Measurements from ENCODE around the gene ENO4.

ENO4 gene

DNA sequence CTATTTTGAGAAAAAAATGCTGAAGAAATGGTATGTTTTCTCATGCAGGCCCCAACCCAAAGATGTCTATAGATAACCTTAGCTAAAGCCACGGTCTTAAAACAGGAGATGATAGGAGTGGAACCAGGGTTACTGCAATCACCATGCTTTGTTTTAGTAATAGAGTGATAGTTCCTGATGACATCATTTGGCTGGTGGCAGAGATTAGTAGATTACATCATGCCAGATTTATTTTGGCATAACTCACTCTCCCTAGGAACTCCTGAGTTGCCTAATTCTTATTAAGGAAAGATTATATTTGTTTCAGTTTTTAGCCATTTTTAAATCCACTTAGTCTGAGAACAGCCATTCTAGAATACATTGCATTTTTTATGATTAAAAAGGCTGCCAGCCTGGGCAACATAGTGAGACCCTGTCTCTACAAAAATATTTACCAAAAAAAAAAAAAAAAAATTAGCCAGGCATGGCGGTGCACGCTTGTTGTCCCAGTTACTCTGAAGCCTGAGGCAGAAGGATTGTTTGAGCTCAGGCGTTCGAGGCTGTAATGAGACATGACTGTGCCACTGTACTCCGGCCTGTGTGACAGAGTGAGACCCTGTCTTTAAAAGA lies 17.8 kb downstream of the ENO4 start:
- no peak for DNase-seq (ENCODE audit: low read depth in 1 of 2, low spot score in 1 of 2)

DNA sequence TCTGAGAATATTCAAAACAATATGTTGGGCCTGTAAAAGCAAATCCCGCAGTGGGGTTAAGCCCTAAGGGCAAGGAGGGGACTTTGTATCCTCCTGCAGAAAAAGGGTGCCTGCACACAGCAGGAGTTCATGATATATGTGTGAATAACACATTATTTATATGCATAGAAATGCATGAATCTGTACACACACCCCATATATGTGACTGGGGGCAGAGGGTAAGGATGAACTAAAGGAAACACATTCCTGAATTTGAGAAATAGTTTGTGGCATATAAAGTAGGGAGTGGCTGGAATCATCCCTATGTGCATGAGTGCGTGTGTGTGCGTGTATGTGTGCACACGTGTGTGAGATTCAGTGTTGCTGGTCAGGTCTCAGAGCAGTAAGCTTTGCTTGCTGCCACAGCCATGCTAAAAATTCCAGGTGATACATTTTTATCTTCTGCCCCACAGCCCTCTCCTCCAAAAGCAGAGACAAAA lies 18.9 kb downstream of the ENO4 start:
- DNase-seq (ENCODE audit: low read depth in 1 of 2, low spot score in 1 of 2) = no peak

DNA sequence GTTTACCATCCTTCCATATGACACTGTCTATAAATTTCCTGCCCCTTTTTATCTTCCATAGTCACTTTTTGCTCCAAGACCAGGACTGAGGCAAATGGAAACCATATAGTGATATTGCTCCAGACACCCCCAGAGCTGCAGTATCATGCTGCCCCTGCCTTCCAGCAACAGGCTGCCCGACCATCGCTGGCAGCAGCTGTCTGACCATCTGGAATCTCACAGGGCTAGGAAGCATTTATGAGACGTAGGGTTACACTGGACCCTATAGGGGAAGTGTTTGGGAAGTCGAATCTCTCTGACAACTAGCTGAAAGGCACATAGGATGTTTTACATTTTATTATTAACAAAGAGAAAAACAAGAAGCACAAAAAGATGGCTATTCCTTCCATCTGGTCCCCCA lies 19.4 kb downstream of the ENO4 start:
- no peak for DNase-seq (ENCODE audit: low read depth in 1 of 2, low spot score in 1 of 2)

DNA sequence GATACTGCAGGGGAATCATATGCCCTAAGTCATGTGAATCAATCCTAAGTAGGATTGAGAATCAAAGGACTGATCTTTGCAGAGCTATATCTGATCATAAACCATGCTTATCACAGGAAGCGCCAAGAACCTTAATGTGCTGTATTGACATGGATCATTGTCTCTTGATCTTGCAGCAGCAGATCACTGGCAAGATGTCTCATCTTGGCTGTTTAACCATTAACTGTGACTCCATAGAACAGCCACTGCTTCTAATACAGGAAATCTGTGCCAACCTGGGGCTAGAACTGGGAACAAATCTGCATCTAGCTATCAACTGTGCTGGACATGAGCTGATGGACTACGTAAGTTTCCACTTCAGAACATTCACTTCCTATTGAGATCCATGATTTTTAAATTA lies 21.6 kb downstream of the ENO4 start:
- no peak for DNase-seq (ENCODE audit: low read depth in 1 of 2, low spot score in 1 of 2)

DNA sequence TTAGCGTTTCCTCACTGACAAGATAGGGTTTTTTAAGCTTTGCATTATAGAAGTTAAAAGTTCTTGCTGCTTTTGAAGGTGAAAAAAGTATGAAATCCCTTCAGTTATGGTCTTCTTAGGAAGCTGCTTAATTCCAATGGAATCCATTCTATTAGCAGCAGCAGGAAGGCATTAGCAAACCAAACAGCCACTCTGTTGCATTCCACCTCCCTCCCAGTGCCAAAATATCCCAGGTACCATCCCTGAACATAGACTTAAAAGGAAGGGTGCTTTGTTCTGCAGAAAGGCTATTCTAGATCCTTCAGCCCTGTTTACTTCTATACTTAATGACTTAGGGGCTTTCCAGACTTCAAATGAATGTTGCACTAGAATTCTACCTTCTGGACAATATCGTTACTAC lies 23.8 kb downstream of the ENO4 start:
- no peak for DNase-seq (ENCODE audit: low read depth in 1 of 2, low spot score in 1 of 2)

DNA sequence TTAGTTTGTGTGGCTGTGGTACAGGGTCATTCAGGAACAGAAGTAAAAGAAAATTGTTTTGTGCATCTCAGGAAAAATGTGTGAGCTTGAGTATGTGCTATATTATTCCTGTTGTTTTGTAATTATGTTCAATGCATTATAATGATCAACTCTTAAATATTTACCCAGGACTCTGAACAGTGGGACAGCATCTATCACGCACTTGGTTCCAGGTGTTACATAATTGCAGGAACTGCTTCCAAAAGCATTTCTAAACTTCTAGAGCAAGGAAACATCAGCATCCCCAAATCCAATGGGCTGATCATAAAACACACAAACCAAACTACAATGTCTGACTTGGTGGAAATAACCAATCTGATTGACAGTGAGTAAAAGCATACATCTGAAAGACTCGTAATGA lies 26.6 kb downstream of the ENO4 start:
- DNase-seq (ENCODE audit: low read depth in 1 of 2, low spot score in 1 of 2) = no peak

DNA sequence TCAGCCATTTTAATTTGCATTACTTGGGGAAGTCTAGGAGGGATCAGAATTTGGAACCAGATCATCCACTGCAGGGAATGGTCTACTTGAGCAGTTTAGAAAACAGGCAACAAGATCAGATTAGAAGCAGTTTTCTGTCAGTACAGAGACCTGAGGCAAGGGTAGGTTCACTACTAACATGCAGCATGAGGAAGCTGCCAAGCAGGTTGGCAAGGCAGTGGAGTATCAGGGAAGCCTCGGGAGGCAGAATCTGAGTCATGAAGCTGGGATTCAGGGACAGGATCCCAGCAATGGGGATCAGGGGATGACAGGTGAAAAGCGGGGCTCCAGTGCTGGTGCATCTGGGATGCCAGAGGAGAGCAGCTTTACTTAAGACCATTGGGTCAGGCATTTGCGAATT lies 28.1 kb downstream of the ENO4 start:
- DNase-seq (ENCODE audit: low read depth in 1 of 2, low spot score in 1 of 2) = no peak

DNA sequence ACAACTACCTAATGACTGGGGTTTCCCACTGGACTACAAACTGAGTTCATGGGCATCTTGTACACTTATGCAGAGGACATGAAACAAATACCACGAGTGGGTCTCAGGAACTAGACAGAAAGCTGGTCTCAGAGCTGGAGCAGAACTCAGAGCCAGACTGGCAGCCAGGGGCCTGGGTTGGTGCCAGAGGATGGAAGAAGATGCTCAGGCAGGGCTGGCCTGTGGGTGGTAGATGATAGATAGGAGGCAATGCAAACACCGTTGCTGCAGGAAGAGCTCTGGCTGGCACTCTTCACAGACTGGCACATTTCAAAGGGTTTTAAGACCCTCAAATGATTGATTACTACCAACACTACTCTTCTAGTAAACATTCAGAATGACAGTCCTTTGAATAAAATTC lies 28.8 kb downstream of the ENO4 start:
- no peak for DNase-seq (ENCODE audit: low read depth in 1 of 2, low spot score in 1 of 2)

DNA sequence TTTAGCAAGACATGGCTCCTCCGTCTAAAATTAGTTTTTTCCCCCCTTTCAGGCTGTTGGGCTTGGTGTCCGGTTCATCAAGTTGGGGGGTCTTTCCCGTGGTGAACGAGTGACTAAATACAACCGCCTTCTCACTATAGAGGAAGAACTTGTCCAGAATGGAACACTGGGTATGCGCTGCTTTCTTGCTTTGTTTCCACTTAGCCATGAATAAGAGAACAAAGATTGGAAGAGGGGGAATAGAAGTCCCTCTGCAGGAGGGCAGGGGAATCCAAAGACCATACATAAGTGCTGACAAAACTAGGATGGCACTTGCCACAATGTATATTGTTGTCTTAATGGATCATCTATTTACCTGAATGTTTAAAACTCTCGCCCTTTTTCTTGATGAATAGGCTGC lies 30.5 kb downstream of the ENO4 start:
- DNase-seq (ENCODE audit: low read depth in 1 of 2, low spot score in 1 of 2) = no peak

DNA sequence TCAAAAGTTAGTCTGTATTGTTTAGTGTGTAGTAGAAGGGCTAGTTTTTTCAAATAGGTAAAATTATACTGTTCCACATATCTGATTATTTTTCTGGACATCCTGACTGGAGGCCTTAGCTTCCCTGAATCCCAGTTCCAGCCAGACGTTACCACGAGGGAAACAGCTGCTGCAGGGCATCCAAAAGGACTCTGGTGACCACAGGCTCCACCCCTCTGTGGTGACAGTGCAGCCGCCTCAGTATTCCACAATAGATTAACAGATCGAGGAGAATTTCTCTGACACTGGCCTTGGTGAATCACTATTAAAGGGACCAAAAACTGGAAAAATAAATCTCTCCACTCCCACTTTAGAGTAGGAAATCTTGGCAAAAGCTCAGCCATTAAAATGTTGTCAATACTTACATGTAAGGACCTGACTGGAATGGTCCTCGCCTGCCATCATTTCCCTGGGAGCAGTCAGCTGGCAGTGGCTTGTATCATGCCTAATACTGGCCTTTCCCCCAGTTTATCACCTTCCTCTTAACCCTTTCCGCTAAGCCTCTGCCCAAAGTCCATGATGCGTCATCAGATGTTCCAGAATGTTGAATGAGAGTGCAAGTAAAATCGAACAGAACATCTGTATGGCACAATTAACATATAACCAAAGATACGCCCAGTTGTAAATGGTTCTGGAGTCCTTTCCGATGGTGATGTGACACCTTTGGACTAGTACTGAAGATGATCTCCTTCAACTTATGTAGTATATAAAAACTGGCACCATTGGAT lies 31.6 kb downstream of the ENO4 start:
- no peak for DNase-seq (ENCODE audit: low read depth in 1 of 2, low spot score in 1 of 2)

DNA sequence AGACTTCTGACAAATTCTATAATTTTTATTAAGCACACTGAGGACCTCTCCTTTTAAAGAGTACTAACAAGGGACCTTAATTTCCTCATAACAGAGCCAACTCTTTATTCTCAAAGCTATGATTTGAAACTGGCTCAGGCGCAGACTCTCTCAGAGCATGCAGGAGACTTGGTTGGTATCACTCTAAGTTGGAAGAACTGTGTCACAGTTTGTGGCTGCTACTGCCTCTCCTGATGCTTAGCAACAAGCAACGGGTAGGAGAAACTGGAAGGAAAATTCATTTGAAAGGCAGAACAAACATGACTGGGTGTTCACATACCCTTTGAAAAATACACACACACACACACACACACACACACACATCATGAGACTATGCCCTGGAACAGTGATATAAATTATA lies 33.3 kb downstream of the ENO4 start:
- no peak for DNase-seq (ENCODE audit: low read depth in 1 of 2, low spot score in 1 of 2)

DNA sequence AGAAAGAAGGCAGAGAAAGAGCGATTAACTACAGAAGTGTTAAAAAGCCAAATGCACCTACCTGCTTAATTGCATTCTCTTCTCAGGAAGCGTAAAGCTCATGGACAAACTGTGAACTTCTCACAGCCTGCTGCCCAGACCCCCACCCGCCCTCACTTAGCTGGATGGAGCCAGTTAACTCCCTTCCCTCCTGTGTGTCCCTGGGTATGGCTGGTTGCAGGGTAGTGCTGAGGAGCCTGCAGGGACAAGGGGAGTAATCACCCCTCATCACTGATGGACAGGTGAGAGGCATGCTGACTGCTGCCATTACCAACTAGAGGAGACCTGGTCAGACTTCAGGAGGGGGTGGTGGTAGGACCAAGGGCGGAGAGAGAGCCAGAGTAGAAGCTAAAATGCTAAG lies 37.5 kb downstream of the ENO4 start:
- DNase-seq (ENCODE audit: low read depth in 1 of 2, low spot score in 1 of 2) = no peak

DNA sequence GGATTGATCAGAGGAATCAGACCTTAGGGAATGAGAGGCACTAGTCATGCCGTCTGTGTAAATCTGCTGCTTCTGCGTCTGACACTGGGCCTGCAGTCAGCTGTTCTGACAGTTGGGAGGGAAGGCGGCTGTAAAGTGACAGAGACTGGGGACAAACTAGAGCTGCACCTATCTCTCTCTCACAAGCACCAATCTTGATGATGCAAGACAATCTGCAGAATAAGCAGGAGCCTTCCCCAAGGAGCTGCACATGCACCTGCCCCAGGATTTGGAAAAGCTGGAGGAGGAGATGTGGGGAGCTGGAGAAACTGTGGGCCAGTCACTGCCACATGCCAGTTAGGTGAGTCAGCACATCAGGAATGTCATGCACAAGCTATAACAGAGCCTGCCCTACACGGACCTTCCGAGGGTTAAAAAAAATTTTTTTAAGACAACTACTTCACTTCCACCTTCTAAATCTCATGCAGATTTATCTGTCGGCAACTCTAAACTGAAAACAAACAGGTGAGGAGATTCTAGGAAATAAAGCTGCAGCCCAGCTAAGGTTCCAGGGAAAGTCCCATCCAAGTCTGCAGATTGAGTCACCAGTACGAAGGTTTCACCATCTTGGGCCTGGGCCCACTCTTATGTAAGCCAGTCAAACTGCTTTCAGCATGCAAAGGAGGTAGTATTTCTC lies 39.2 kb downstream of the ENO4 start:
- DNase-seq (ENCODE audit: low read depth in 1 of 2, low spot score in 1 of 2) = no peak

DNA sequence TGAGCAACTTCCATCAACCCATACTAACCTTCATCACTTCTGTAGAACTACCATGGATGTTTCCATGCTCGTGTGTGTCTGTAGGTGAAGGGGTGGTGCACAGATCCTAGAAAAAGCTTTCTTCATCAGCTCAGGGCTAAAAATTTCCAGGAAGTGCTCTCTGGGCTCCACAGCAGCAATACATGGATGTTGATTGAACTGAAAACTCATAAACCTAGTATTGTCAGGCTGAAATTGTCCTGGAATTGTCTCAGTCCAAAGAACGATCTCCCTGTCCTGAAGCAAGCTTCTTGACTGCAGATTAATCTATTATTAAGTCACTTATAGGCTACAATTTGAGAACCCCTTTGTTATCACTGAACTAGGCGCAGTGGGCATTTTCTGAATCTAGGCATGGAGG lies 39.8 kb downstream of the ENO4 start:
- no peak for DNase-seq (ENCODE audit: low read depth in 1 of 2, low spot score in 1 of 2)

DNA sequence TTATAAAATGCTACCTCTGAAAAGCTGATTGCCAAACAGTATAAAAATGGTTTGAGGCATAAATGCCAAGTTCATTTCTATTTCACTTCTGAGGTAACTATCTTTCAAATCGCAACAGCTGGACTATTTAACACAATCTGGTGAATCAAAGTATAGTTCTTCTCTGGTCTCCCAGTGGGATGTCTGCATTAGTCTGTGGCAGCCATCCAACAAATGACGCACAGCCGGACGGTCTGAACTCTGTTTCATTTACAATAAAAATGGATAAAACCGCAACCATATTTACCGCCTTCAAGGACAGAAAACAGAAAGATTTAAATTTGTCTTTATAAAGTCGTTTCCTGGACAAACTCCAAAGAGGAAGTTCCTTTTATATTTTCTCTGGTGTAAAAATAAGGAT lies 41.9 kb downstream of the ENO4 start:
- DNase-seq (ENCODE audit: low read depth in 1 of 2, low spot score in 1 of 2) = no peak

DNA sequence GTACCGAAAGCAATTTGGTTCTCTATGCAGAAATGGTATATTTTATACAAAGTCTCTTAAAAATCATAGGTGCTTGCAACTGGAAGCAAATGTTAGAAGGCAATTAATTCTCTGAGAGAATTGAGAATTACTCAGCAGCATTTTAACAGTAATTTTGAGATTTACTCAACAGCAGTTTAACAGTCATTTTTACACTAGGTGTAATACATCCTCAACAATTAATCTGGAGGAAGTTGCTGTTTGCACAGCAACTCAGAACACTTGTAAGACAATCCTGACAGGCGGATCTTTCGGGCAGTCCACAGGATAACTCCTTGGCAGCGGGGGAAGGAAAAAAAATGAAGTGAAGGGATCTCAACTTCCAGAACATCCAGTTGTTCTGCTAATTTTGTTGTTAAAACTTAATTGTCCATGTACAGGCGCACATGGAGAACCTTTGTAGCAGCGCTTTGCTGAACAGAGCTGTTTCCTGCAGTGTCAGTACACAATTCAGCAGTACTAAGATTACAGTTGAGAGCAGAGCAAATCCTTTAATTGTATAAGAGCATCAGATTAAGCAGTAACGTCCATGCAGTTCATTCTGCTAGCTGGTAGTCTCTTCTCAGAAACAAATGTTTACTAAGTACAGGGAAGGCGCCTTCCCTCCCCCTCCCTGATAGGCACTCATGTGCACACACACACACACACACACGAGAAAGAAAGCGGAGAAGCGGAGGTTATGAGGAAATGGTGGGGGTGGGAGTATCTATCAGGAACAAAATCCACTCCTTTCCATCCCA lies 43.8 kb downstream of the ENO4 start:
- DNase-seq (ENCODE audit: low read depth in 1 of 2, low spot score in 1 of 2) = no peak

DNA sequence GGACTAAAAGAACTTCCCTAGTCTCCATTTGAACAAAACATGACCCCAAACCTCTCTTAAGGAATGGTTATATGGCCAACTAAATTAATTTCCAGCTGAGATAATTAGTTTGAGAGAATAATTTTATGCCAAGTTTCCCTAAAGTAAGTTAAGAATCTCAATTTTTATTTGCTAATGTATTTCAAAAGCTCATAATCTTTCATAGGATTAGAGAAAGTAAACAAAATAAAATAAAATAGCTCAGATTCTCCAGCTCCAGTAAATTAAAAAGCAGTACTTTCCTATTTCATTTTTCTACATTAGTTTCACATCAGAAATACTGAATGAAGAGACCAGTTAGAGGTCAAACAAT lies 44.4 kb downstream of the ENO4 start:
- no peak for DNase-seq (ENCODE audit: low read depth in 1 of 2, low spot score in 1 of 2)

DNA sequence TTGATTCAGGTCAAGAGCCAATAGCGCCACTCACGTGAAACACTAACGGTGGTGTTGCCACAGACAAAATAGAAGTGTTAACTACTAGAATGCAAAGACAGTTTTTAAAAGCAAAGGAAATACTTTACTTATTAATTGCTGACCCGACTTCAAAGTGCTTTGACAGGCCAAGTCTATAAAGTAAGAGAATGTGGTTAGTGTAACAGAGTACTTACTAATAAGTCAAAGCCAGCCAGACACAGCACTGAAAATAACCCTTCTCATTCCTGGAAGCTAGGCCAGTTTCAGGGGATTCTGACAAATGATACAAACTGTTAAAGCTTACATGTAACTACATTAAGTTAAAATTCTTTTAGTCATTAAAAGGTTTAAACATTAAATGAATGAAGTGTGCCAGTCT lies 50.3 kb downstream of the ENO4 start:
- DNase-seq (ENCODE audit: low read depth in 1 of 2, low spot score in 1 of 2) = no peak

DNA sequence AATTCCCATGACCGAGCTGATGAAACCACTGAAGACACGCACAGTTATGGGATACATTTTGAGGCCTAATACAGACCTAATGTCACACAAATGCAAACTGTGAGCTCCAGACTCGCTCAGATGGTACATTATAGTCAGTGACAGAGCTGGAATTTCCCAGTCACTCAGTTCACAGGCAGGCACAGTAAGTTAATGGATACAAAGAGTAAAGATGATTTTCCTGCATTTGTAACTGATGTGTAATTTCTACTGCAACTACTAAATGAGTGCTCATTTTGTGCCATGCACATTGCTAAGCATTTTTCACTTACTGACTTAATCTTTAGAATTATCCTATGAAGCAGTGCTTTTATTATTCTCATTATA lies 56.5 kb downstream of the ENO4 start:
- no peak for DNase-seq (ENCODE audit: low read depth in 1 of 2, low spot score in 1 of 2)

DNA sequence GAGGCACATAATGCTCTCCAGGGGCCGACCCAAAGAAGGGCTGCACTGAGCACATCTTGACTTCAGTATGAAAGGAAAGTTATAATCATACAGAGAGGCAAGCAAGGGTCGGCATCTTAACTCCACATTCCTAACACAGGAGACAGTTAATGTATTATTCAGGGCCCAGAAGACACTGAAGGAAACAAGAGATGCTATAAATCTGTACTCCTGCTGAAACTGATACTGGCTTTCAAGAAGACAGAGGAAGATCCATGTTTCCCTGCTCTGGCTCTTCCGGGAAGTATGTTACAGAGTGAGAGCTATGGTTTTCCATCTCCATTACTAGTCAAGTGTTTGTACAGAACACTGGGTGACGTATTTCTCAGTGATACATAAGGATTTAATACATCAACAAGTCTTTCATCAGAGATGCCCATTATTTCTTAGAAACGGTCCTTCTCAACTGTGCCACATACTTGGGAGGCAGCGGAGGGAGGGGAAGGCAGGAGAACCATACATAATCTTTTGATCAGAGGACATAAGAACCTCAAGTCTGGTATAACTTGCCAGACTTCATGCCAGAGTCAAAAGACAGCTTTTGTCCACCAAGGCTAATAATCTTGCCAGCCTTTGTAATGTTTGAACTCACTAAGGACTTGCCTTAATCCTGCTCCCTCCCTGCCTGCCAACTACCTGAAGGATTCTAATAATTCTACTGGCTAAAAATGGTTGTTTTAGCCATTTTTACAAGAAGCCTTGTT lies 58.1 kb downstream of the ENO4 start:
- no peak for DNase-seq (ENCODE audit: low read depth in 1 of 2, low spot score in 1 of 2)

DNA sequence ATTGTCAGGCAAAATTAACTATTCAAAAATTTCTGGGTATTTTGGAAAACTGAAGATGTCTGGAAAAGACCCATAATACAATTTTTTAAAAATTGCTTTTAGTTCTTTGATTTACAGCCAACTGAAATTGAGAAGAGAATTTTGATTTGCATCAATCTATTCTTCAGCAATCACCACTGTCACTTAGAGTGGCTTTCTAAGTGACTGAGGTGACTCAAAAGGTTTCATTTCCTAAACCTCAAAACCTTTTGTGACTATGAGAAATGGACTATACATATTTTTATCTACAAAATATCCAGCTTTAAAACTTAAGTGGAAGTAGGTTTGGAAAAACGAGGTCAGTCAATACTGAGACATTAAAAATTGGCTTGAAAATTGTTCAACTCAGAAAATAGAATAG lies 60.0 kb downstream of the ENO4 start:
- no peak for DNase-seq (ENCODE audit: low read depth in 1 of 2, low spot score in 1 of 2)
